DMS53 treated with DMSO at 0.1 percent for 48 hours (cell line): ENCODE results near the gene KCND3.

Experiments
- DNase-seq: peaks from one replicate; lab custom pipeline; 2025; ENCODE audit not compliant: unreplicated experiment; lab: John Stamatoyannopoulos, UW

The KCND3 gene

GRCh38 chr1:111988743-111989453 lies 570 bp downstream of the KCND3 start:
- DNase-seq = peak; percentile 28

- no peak for DNase-seq
These were observed 1.1 kb downstream of the KCND3 start for GRCh38 chr1:111988377-111988742.

- DNase-seq = no peak
These were observed 2.0 kb downstream of the KCND3 start for GRCh38 chr1:111987502-111987901.

GRCh38 chr1:111983500-111983899 lies 6.0 kb downstream of the KCND3 start:
- DNase-seq = no peak

GRCh38 chr1:111982428-111982827 lies 7.0 kb downstream of the KCND3 start:
- no peak for DNase-seq

- DNase-seq = no peak
These were observed 7.6 kb downstream of the KCND3 start for GRCh38 chr1:111981871-111982270.

- DNase-seq = no peak
These were observed 8.4 kb downstream of the KCND3 start for GRCh38 chr1:111981090-111981489.

GRCh38 chr1:111980686-111981085 lies 8.8 kb downstream of the KCND3 start:
- DNase-seq = peak; percentile 5

GRCh38 chr1:111978695-111979094 lies 10.8 kb downstream of the KCND3 start:
- no peak for DNase-seq

GRCh38 chr1:111977378-111977777 lies 12.1 kb downstream of the KCND3 start:
- no peak for DNase-seq

- DNase-seq = no peak
These were observed 12.6 kb downstream of the KCND3 start for GRCh38 chr1:111976842-111977241.

- DNase-seq = peak; percentile 87
These were observed 13.1 kb downstream of the KCND3 start for GRCh38 chr1:111976332-111976731.

GRCh38 chr1:111973150-111973790 lies 16.2 kb downstream of the KCND3 start:
- DNase-seq = no peak

- DNase-seq = no peak
These were observed 18.1 kb downstream of the KCND3 start for GRCh38 chr1:111971396-111971795.

GRCh38 chr1:111968511-111968910 lies 21.0 kb downstream of the KCND3 start:
- DNase-seq = no peak

- DNase-seq = no peak
These were observed 21.6 kb downstream of the KCND3 start for GRCh38 chr1:111967886-111968285.

GRCh38 chr1:111967067-111967690 lies 22.3 kb downstream of the KCND3 start:
- no peak for DNase-seq

- DNase-seq = no peak
These were observed 23.6 kb downstream of the KCND3 start for GRCh38 chr1:111965781-111966443.

- DNase-seq = no peak
These were observed 25.3 kb downstream of the KCND3 start for GRCh38 chr1:111963985-111964738.

- no peak for DNase-seq
These were observed 27.5 kb downstream of the KCND3 start for GRCh38 chr1:111961773-111962565.
